ENCODE results near the gene TIMP4.

Gene TIMP4

DNA sequence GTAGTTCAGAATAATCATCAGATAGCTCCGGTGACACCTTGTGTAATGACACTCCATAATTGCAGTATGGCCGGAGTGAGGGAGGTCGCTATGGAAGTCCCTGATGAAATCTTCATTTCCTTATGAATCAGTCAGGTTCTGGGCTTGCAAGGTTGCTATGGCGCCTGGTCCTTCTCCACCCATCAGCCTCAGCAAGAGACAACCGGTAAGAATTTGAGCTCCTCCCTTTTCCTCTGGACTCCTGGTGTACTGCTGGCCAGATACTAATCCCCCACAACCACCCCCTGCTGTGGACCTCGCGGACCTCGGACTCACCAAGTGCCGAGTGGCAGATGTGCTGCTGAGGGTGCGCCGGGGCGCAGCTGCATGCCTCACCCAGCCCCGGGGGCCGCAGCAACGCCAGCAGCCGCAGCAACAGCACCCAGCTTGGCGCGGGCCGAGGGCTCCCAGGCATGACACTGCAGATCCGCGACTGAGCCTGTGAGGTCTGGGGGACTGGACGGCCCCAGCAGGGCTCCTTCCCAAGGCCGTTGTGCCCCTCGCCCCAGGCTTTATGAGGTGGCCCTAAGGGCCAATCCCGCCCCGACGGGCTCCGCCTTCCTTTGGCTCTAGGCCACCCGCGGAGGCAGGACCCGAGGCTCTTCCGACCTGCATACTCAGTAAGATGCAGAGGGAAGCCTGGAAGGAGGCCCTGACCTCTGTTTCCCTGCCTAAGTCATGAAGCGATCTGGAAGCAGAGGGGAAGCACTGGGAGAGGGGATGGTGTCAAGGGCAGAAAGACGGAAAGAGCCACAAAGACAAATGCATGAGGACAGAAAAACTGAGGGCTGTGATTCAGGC is at the start of gene TIMP4:
TSS of gene TIMP4 (minus strand) at position 526 of the 840 bp plus-strand sequence. CDS start at position 454, 72 bp downstream.
- DNase-seq: peak; percentile 0

- DNase-seq: no peak
Measured at GRCh38 chr3:12205171-12205570, 46.5 kb upstream of the TIMP4 start.

DNA sequence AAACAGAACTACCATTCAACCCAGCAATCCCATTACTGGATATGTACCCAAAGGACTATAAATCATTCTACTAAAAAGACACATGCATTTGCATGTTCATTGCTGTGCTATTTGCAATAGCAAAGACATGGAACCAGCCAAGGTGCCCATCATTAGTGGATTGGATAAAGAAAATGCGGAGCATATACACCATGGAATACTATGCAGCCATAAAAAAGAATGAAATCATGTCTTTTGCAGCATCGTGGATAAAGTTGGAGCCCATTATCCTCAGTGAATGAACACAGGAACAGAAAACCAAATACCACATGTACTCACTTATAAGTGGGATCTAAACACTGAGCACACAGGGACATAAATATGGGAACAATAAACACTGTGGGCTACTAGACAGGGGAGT is 43.1 kb upstream of the TIMP4 start:
- DNase-seq: no peak

DNA sequence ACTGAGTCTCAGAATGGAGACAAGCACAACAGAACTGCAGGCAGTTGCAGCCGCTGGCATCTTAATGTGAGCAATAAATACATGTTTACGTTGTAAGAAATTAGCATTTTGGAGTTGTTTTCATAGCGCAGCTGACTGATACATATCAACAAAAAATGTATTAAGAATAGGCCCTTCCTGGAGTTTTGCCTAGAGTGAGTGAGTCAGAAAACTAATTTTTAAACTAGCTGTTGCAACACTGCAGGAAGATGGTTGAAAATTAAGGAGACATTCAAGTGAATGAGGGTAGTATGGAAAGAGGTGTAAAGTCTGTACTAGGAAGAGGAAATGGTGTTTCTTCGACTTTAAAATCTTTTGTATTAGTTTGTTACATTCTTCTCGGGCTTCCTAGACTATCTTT is 39.6 kb upstream of the TIMP4 start:
- no peak for DNase-seq

GRCh38 chr3:12197475-12197874 is 38.8 kb upstream of the TIMP4 start:
- DNase-seq: no peak

DNA sequence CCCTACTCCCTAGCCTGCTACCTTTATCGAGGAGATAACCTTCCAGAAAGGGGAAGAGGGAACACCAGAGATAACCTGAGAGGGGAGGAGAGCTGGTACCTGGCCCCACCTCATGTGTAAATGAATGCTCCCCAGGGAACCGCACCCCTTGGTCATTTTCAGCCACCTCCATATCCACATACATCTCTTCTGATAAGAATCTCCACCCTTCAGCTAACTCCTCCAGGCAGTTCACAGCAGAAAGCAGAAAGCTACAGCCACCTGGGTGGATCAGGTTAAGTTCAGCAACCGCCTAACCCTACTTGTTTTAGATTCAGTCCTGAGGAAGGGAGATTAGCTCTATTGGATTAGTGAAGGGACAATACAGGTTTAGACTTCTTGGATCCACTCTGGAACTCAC is 38.0 kb upstream of the TIMP4 start:
- DNase-seq: no peak

- DNase-seq: no peak
Measured at GRCh38 chr3:12195231-12195630, 36.5 kb upstream of the TIMP4 start.

DNA sequence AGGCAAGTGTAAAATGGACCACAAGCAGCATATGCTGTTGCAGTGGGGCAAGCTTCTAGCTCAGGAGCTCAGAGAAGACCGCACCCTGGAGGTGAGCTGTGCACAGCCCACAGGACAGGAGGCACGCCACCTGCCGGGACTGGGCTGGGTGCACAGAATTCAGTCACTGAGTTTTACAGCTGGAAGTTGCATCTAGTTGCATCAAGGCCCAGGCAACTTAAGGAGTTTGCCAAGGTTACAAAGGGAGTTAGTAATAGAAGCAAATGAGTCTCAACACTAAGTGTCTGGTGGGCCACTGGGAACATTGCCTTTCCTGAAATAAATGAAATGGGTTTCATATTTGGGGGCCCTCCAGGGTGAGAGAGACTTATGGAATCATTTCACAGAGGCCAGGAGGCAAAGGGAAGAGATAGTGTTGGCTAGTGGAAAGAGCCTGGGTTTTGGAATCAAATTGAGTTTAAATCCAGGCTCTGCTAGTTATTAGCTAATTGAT is 36.0 kb upstream of the TIMP4 start:
- no peak for DNase-seq

GRCh38 chr3:12194209-12194608 is 35.5 kb upstream of the TIMP4 start:
- DNase-seq: no peak

- DNase-seq: no peak
Measured at GRCh38 chr3:12193485-12194165, 34.9 kb upstream of the TIMP4 start.

DNA sequence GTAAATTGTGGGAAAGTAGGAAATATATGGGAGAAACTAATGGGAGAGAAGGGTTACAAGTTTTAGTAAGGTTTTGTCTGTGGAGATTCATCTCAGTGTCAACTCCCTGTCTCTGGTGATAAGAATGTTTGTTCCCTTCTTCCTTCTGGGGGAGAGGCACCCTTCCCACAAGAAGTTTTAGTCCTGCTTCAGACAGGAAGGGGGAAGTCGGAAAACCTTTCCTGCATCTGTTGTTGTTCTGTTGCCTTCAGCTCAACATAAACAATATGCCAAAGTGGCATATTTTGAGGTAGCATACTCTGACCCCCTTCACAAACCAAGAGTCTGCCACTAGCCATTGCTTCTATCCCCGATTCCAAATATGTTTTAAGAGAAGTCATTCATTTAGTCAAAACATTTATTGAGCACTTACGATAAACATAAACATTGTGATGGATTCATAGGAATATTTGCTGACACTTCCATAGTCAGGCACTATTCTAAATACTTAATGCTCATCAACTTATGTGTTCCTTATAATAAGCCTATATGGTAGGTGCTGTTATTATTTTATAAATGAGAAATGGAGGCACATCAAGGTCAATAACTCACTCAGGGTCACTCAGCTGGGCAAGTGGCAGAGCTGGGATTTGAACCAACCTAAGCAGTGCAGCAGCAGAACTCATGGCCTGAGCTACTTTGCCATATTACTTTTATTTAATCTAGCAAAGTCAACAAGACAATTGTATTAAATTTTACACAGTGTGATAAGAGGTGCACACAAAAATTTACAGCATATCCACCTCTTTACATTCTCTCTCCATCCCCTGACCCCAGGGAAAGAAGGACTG is 34.2 kb upstream of the TIMP4 start:
- DNase-seq: no peak

DNA sequence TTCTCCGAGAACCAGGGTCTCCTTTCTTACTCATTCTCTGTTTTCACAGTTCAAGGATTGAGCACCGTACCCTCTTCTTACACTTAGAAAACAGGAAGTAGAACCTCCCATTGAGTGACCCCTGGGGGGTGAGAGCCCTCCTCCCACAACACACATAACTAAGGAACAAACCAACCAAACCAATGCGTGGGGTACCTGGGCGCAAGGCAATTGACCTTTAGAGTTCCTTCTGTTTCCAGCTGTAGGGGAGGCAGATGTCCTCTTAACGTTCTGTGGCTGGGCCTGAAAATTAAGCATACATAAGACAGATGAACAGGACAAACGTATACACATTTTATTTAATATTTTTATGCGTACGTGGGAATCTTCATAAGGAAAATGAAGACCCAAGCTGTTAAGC is 33.5 kb upstream of the TIMP4 start:
- no peak for DNase-seq

GRCh38 chr3:12191559-12191958 is 32.8 kb upstream of the TIMP4 start:
- no peak for DNase-seq

DNA sequence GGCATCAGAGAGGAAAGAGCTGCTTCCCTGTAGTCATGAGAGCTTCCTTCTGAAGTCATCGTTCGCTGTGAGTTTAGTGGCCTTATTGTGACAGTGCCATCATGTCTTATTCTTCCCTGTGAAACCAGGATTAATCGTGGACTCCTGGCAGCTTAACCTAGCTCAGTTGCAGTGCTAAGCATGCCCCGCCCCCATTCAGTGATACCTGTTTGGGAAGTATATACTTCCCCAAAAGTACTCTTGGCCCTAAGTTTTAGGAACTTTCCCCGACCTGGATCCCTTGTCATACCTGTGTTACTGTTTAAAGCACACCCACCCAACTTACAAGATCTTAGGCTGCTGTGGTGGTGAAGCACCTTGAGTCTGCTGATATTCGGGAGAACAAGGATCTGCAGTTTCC is 32.1 kb upstream of the TIMP4 start:
- no peak for DNase-seq

DNA sequence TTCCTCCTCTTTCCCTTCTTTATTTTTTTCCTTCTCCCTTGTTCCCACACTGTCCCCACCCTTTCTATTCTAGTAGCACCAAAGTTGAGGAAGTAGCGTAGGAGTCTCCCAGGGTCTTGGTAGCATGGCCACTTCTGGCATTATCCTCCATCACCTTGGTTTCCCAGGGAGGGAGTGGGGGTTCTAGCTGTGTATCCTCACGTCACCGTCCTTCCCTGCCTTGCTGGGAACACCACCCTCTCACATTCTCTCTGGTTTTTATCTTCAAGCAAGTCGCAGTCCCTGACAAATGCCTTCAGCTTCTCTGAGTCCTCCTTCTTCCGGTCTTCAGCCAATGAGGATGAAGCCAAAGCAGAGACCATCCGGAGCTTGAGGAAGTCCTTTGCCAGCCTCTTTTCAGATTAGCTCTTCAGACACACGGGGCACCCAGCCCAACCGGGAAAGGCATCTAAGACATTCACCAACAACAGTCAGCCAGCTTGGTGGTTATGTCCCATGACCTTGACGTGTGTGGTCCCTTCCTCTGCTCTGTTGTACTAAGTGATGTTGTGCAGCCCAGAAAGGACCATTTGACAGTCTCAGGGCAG is 31.6 kb upstream of the TIMP4 start:
- DNase-seq: no peak

DNA sequence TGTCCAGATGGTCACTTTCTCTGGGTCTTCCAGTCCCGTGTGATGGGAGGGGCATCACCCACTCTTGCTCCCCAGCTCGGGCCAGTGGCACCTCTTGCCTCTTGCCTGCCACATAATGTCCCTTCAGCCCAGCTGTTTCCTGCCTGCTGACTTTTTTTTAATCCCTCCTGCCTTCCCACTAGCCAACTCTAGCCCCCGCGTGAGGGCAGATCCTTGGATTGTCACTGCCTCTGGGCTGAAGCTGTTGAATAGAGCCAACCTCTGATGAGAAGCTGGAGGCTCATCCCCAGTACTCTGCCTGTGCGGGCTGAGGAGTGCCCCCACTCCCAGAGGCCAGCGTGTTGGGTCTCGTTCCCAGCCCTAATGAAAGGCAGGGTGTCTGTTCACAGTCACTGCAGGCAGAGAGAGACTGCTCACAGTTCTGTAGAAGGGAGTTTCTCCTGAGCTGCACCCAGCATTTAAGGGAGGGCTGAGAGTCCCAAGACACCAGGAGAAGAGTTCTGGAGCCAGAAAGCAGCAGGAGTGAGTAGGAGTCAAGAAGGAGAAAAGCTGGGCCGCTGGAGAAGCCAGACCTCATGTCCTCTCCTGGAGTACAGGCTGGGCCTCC is 30.1 kb upstream of the TIMP4 start:
- no peak for DNase-seq

- DNase-seq: no peak
Measured at GRCh38 chr3:12188328-12188648, 29.6 kb upstream of the TIMP4 start.

- DNase-seq: no peak
Measured at GRCh38 chr3:12187448-12188327, 29.0 kb upstream of the TIMP4 start.

- no peak for DNase-seq
Measured at GRCh38 chr3:12186515-12187286, 28.0 kb upstream of the TIMP4 start.

DNA sequence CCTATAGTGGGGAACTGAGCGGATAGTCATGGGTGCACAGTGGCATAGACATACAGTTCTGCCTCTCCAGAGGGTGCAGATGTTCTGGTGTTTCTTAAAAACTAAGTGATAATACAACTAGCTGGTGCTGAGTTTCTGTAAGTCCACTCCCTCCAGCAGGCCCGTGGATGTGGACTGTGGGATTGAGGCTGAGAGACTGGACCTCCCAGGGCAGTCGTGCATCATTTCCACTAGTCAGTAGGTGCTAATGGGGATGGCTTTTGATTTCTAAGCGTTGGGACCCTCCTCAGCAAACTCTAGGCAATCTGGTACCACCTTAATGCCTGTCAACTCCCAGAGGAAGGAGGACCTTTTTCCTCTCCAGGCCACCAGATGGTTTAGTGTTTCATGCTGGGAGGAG is 27.3 kb upstream of the TIMP4 start:
- no peak for DNase-seq

DNA sequence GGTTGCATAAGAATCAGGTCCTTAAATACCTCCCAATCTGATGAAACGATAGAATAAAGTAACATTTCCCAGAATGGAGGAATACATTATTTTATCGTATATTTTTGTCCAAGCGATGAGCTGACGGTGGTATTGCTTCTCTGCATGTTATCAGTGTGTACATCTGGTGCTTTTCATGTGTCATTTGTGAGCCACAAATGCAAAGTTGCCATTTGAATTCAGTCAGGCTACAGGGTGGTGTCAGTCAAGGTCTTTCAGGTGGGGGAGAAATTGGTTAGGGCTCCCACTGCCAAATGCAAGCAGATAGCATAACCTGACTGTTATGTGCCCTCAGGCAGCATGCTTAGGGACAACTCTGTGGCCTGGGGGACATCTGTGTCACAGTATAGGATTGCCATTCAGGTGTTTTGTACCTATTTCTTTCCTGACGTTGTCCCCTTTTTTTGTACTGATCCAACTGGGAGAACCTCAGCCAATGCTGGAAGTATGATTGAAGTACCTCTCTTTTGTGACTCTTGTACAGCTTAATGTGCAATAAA is 26.5 kb upstream of the TIMP4 start:
- no peak for DNase-seq
